ENCODE results near the gene GRAMD1C. TPM values are rescaled to one million over a fixed set of nuclear protein-coding genes. Genes with fewer than 3 reads are reported as not detected.

Gene GRAMD1C
- total and polyA plus RNA-seq, 9 donors, result 0.35 to 10.7 (median 1.8) TPM

- WGBS, 3 donors, result 82 to 88% (median 86%) methylated on average over 4 of the region's 4 CpGs
- TF ChIP-seq EP300 (IDR thresholded peaks at IDR 0.05) (no peak), CTCF (IDR thresholded peaks at IDR 0.05) (no peak), POLR2A (IDR thresholded peaks at IDR 0.05) (no peak)
- Histone ChIP-seq H3K27me3 (no peaks in the 10 kb centered on the region), H3K27ac (no peak overlapping the region), H3K9me3 (no peaks in the 10 kb centered on the region), H3K36me3 (no peaks in the 10 kb centered on the region), H3K4me3 (no peak overlapping the region), H3K4me1 (ENCODE audit: insufficient read depth) (no peaks in the 10 kb centered on the region)
- DNase-seq, result no peak
- intact Hi-C loops (cut with DNase I), result no loop called here
Measured at GRCh38 chr3:113906568-113907140, 68.1 kb downstream of the GRAMD1C start.

GRCh38 chr3:113908133-113908532 is 69.5 kb downstream of the GRAMD1C start:
- TF ChIP-seq EP300 (IDR thresholded peaks at IDR 0.05), result no peak
- no peak for TF ChIP-seq CTCF (IDR thresholded peaks at IDR 0.05)
- no peak for TF ChIP-seq POLR2A (IDR thresholded peaks at IDR 0.05)
- H3K36me3 ChIP-seq, result no peaks in the 10 kb centered on the region
- DNase-seq, result no peak
- no peaks in the 10 kb centered on the region for H3K27me3 ChIP-seq
- no peak overlapping the region for H3K4me3 ChIP-seq
- intact Hi-C loops (cut with DNase I), result no loop called here
- H3K9me3 ChIP-seq, result no peaks in the 10 kb centered on the region
- H3K27ac ChIP-seq, result no peak overlapping the region
- no peaks in the 10 kb centered on the region for H3K4me1 ChIP-seq (ENCODE audit: insufficient read depth)

- intact Hi-C loops (cut with DNase I), result loop anchor here in 1 of 4 donors (10.0 kb wide), 1 partner anchor 76 kb away; the partner anchor contains the start of gene GRAMD1C
- Histone ChIP-seq H3K4me1 (ENCODE audit: insufficient read depth) (no peaks in the 10 kb centered on the region), H3K36me3 (no peaks in the 10 kb centered on the region), H3K27ac (no peak overlapping the region), H3K27me3 (no peaks in the 10 kb centered on the region), H3K9me3 (no peaks in the 10 kb centered on the region), H3K4me3 (no peak overlapping the region)
- 56 to 75% (median 70%) methylated on average over 5 of the region's 5 CpGs for WGBS, 3 donors
- DNase-seq, result no peak
- no peak for TF ChIP-seq EP300 (IDR thresholded peaks at IDR 0.05)
- no peak for TF ChIP-seq CTCF (IDR thresholded peaks at IDR 0.05)
Measured at GRCh38 chr3:113910966-113911365, 72.4 kb downstream of the GRAMD1C start.

GRCh38 chr3:113912552-113913236 is 74.1 kb downstream of the GRAMD1C start:
- Histone ChIP-seq H3K27me3 (no peaks in the 10 kb centered on the region), H3K9me3 (no peaks in the 10 kb centered on the region), H3K27ac (no peak overlapping the region), H3K36me3 (no peaks in the 10 kb centered on the region), H3K4me1 (ENCODE audit: insufficient read depth) (no peaks in the 10 kb centered on the region), H3K4me3 (no peak overlapping the region)
- 62 to 63% (median 62%) methylated on average over 3 of the region's 3 CpGs for WGBS, 3 donors
- peak in 2 of 3 donors; percentile 18 to 37 for TF ChIP-seq CTCF (IDR thresholded peaks at IDR 0.05)
- TF ChIP-seq EP300 (IDR thresholded peaks at IDR 0.05), result no peak
- intact Hi-C loops (cut with DNase I), result loop anchor here in 1 of 4 donors (10.0 kb wide), 1 partner anchor 78 kb away; the partner anchor contains the start of gene GRAMD1C
- DNase-seq, result no peak

Measured in ovary (tissue), 9 donors.